H1 (cell line): ENCODE data around the gene SLC1A2. TPM values are rescaled to one million over a fixed set of nuclear protein-coding genes. Genes with fewer than 3 reads are reported as not detected.

Experiments
- HDAC2 ChIP-seq, 2 experiments: fragments of 300-600 bp in 1 of 2; sonication (generic) in 1 of 2; IDR thresholded peaks; 2 replicates each; pipeline ENCODE4 v1.6.1; 2011 to 2012; ENCODE audit warnings: low read depth in 2 of 2, low read length in 2 of 2, mild to moderate bottlenecking in 2 of 2, moderate library complexity in 2 of 2, borderline replicate concordance in 1 of 2, inconsistent platforms in 1 of 2
- KDM1A ChIP-seq: fragments of 200-600, 300-600 bp; sonication (generic); IDR thresholded peaks from 2 replicates; pipeline ENCODE4 v1.7.1; 2016; ENCODE audit warnings: mild to moderate bottlenecking, low read length, borderline replicate concordance
- KDM4A ChIP-seq: IDR thresholded peaks from one replicate; pipeline ENCODE4 v1.7.1; 2012; ENCODE audit warnings: low read depth, mild to moderate bottlenecking, moderate library complexity, low read length, inconsistent platforms; ENCODE audit not compliant: severe bottlenecking
- KDM5A ChIP-seq: fragments of 200-600 bp; IDR thresholded peaks from 2 replicates; pipeline ENCODE4 v1.7.1; 2012; ENCODE audit warnings: mild to moderate bottlenecking, low read length, inconsistent platforms, mixed read lengths
- MAFK ChIP-seq: IDR thresholded peaks from 2 replicates; pipeline ENCODE4 v1.6.1; 2012; ENCODE audit warnings: low read depth, mild to moderate bottlenecking, improper control_type of control experiment, low read length
- POU5F1 ChIP-seq: IDR thresholded peaks from 2 replicates; pipeline ENCODE4 v1.6.1; 2011; ENCODE audit warnings: low read depth, mild to moderate bottlenecking, low read length, moderate library complexity
- TAF1 ChIP-seq: IDR thresholded peaks from 2 replicates; pipeline ENCODE4 v1.6.1; 2011; ENCODE audit warnings: mild to moderate bottlenecking, low read depth, low read length
- TCF12 ChIP-seq: IDR thresholded peaks from 2 replicates; pipeline ENCODE4 v1.6.1; 2011; ENCODE audit warnings: low read depth, mild to moderate bottlenecking, low read length
- polyA plus RNA-seq, 7 experiments: library from polyadenylated mRNA; depleted of rRNA in 3 of 7; stranded (reverse) in 5 of 7; unstranded in 2 of 7; fragments of >200 nt in 5 of 7; fragments of 200-250 nt in 2 of 7; gene quantifications; 1 replicate in 5 of 7; 2 replicates in 1 of 7; 4 replicates in 1 of 7; pipeline versions ENCODE4 v1.2.1 to v1.2.3, GENCODE V29; 2011 to 2013; ENCODE audit warnings: missing spikeins in 2 of 7, mixed read lengths in 2 of 7
- total RNA-seq: library from RNA; stranded (reverse); fragmentation: NEBNext Ultra II Directional; extraction: Animal tissue kit (Norgen Biotek cat#: 25700); gene quantifications from 2 replicates; pipeline ENCODE4 v1.2.1, GENCODE V29; 2021
- TF ChIP-seq, protein P1 (sequence below): IDR thresholded peaks from 2 replicates; pipeline ENCODE4 v1.6.1; 2012; ENCODE audit warnings: inconsistent platforms

Gene SLC1A2
- total and polyA plus RNA-seq, 2 of the 8 experiments (the other 6 are each of a cell fraction or from before 2014, with no cell fraction given): 0.57 to 1.2 TPM

DNA sequence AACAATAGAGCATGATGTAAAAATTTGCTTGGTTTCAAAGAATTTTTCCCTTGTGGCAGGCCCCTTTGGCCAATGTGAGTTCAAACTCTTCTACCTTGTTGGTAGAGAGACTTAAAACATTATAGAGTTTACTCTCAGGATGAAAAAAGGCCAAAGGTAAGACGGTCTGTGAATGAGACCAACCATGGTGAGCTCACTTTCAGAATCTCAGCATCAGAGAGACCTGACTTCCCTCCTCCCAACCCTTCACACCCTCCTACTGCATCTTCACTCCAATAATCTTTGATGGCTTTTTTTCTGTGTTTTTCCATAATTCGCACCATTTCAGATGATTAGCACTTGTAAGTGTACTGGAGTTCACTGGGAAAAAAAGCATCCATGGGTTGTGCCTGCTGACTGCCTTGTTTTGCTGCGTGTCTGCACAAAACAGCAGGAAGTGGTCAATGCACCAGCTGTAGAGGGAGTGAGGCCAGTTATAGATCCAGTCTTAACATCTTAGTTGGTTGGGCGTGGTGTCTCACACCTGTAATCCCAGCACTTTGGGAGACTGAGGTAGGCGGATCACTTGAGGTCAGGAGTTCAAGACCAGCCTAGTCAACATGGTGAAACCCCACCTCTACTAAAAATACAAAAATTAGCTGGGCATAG, 64.1 kb downstream of the SLC1A2 start (continued):
- TF ChIP-seq, protein P1, sequence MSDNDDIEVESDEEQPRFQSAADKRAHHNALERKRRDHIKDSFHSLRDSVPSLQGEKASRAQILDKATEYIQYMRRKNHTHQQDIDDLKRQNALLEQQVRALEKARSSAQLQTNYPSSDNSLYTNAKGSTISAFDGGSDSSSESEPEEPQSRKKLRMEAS: no peak
- TF ChIP-seq TAF1: no peak
- TF ChIP-seq TCF12: no peak
- no peak for TF ChIP-seq HDAC2 (IDR thresholded peaks at IDR 0.05; ENCODE audit: borderline replicate concordance in 1 of 2, low read depth in 2 of 2, low read length in 2 of 2)
- TF ChIP-seq POU5F1: no peak
- TF ChIP-seq KDM1A: no peak
- no peak for TF ChIP-seq KDM4A
- TF ChIP-seq MAFK: no peak
- TF ChIP-seq KDM5A: no peak
